Activated CD4-positive, alpha-beta T cell treated with anti-CD3 and anti-CD28 coated beads for 36 hours (primary cell): ENCODE measurements around the gene SLC30A7. TPM values are rescaled to one million over a fixed set of nuclear protein-coding genes. Genes with fewer than 3 reads are reported as not detected.

ENCODE experiments used
- ATAC-seq: fragments of 200-7000 bp; cut with Tn5 transposase; one replicate; pipeline ENCODE4 v1.10.0; 2021; ENCODE audit warnings: mild to moderate bottlenecking, moderate library complexity
- CTCF ChIA-PET: fragments of 350-600 bp; sonication (Branson Sonifier 250); formaldehyde crosslinking; loops from one replicate; lab custom pipeline; 2021; ENCODE audit warnings: antibody characterized with exemption; lab: Charles Lee
- POLR2A ChIA-PET: fragments of 350-600 bp; sonication (Branson Sonifier 250); formaldehyde crosslinking; loops from one replicate; lab custom pipeline; 2021; ENCODE audit warnings: antibody characterized with exemption, inconsistent platforms; lab: Charles Lee
- DNase-seq: peaks from one replicate; pipeline ENCODE4 v3.0.0-alpha.2; 2020
- H3K27ac Mint-ChIP-seq: one replicate; pipeline ENCODE4 v1.8.0; 2021; ENCODE audit warnings: mixed read lengths
- H3K27me3 Mint-ChIP-seq: one replicate; pipeline ENCODE4 v1.8.0; 2021; ENCODE audit warnings: mixed read lengths
- H3K36me3 Mint-ChIP-seq: one replicate; pipeline ENCODE4 v1.8.0; 2021; ENCODE audit warnings: low read depth, mixed read lengths
- H3K4me1 Mint-ChIP-seq: one replicate; pipeline ENCODE4 v1.8.0; 2021; ENCODE audit warnings: mixed read lengths
- H3K4me3 Mint-ChIP-seq: one replicate; pipeline ENCODE4 v1.8.0; 2021; ENCODE audit warnings: mild to moderate bottlenecking, moderate library complexity, mixed read lengths
- H3K9me3 Mint-ChIP-seq: one replicate; pipeline ENCODE4 v1.8.0; 2021; ENCODE audit warnings: low read depth, mixed read lengths
- intact Hi-C, 2 experiments: fragments of 100-400 bp; cut with DNase I in 1 of 2; cut with micrococcal nuclease in 1 of 2; formaldehyde crosslinking; loops; one replicate each; pipeline versions ENCODE4 v1.14.2 to v1.15.1; 2022 to 2024; cut with DNase I, micrococcal nuclease
- total RNA-seq, 2 experiments: library from RNA; stranded (reverse); gene quantifications; one replicate each; pipeline ENCODE4 v1.2.3, GENCODE V29; 2021

SLC30A7 gene
- total RNA-seq, 2 experiments from 2014 or later = 33.2 to 34.6 TPM

DNA sequence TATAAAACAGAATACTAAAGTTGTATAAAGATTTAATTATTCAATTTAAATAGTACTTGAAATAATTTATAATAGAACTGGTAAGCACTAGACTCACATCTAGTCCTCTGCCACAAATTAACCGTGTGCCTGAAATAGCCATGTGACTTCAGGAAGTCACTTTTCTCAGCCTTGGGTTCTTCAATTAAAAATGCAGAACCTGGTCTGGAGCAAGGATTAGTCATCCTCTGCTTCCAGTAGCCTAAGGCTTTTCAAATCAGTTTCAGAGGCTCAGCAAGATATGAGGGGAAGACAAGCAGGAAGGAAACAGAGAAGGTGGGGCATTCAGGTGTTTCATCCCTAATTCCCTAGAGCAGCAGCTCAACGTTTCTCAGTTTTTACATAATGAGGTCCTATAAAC, 106.7 kb downstream of the SLC30A7 start:
- H3K36me3 Mint-ChIP-seq = peaks cover 45% of the 10 kb centered on the region
- CTCF ChIA-PET = interaction anchor here (2.2 kb wide), 1 partner anchor 286 kb away, joined by 7 read pairs; no protein-coding TSS in a partner anchor

GRCh38 chr1:101003012-101003650, 107.2 kb downstream of the SLC30A7 start:
- Mint-ChIP-seq H3K36me3 (peaks cover 44% of the 10 kb centered on the region), H3K4me1 (peaks cover 54% of the 10 kb centered on the region), H3K4me3 (no peak overlapping the region), H3K27ac (no peak overlapping the region), H3K9me3 (peaks cover 8% of the 10 kb centered on the region), H3K27me3 (no peaks in the 10 kb centered on the region)
- DNase-seq (no peak), ATAC-seq (no peak)
- ChIA-PET POLR2A (no interaction called here), CTCF (no interaction called here)
- intact Hi-C loops = loop anchor here (5.0 kb wide), 2 partner anchors 46 to 61 kb away; no protein-coding TSS in a partner anchor

More for the DNA sequence above, 106.7 kb downstream of the SLC30A7 start:
- intact Hi-C loops = loop anchor here (5.0 kb wide), 2 partner anchors 45 to 60 kb away; no protein-coding TSS in a partner anchor
- Mint-ChIP-seq H3K9me3 (peaks cover 8% of the 10 kb centered on the region), H3K27me3 (no peaks in the 10 kb centered on the region), H3K4me1 (peaks cover 50% of the 10 kb centered on the region), H3K27ac (no peak overlapping the region), H3K4me3 (no peak overlapping the region)
- ATAC-seq (no peak), DNase-seq (no peak)
- POLR2A ChIA-PET = no interaction called here

DNA sequence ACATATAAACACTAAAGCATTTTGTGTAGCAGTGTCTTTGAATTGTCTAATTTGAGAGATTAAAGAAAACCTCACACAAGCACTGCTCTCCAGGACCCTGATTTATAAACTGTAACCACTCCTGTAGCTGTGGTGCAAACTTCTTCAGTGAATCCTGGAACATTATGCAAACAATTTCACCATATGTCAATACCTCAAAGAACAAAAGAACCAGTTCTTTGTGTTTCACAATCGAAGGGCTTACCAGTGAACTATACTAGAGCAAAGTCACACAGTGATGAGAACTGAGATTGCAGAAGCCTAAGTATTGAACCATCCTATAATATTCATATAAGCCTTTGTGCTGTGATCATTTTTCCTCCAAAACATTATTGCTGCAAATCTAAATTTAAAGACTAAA, 108.2 kb downstream of the SLC30A7 start:
- POLR2A ChIA-PET = no interaction called here

DNA sequence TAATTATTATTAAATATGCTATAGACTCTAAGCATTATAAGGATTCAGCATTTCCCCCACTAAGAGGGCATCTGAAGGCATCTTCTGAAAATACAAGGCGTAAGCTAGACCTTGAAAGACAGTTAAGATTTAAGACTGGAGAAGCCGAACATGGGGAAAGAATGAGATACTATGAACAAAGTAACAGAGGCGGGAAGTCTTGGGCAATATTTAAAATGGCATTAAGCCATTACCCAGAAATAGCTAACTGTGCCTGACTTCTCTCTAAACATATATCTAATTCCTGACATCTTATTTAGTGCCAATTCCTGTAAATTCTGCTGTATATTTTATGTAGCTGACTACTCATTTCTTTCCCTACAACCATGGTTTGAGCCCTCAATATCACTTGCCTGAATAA, 108.8 kb downstream of the SLC30A7 start:
- intact Hi-C loops = loop anchor here (2.0 to 5.0 kb wide), 7 partner anchors 18 to 288 kb away; partner anchors contain the start of gene S1PR1 (in 1 of the 2)
- Mint-ChIP-seq H3K27ac (no peak overlapping the region), H3K4me1 (peaks cover 57% of the 10 kb centered on the region), H3K27me3 (no peaks in the 10 kb centered on the region), H3K4me3 (no peak overlapping the region), H3K36me3 (peaks cover 54% of the 10 kb centered on the region), H3K9me3 (peaks cover 8% of the 10 kb centered on the region)
- ChIA-PET POLR2A (no interaction called here), CTCF (interaction anchor here (0.7 to 1.1 kb wide), 5 partner anchors 9 to 286 kb away, joined by 3 to 7 read pairs (median 3); no protein-coding TSS in a partner anchor)
- ATAC-seq = no peak
- no peak for DNase-seq

More for the DNA sequence above, 108.2 kb downstream of the SLC30A7 start:
- Mint-ChIP-seq H3K27ac (no peak overlapping the region), H3K9me3 (peaks cover 8% of the 10 kb centered on the region), H3K36me3 (peaks cover 49% of the 10 kb centered on the region), H3K4me3 (no peak overlapping the region), H3K27me3 (no peaks in the 10 kb centered on the region), H3K4me1 (peaks cover 57% of the 10 kb centered on the region)
- intact Hi-C loops = loop anchor here (2.0 to 5.0 kb wide), 3 partner anchors 19 to 62 kb away; no protein-coding TSS in a partner anchor
- CTCF ChIA-PET = interaction anchor here (1.0 to 1.1 kb wide), 4 partner anchors 9 to 287 kb away, joined by 3 to 7 read pairs (median 4); no protein-coding TSS in a partner anchor
- DNase-seq (no peak), ATAC-seq (no peak)

GRCh38 chr1:101005183-101005582, 109.3 kb downstream of the SLC30A7 start:
- H3K36me3 Mint-ChIP-seq = peaks cover 54% of the 10 kb centered on the region
- peaks cover 8% of the 10 kb centered on the region for H3K9me3 Mint-ChIP-seq
- POLR2A ChIA-PET = no interaction called here
- H3K4me3 Mint-ChIP-seq = no peak overlapping the region
- H3K27me3 Mint-ChIP-seq = no peaks in the 10 kb centered on the region
- no peak for DNase-seq
- peak; percentile 17 for ATAC-seq
- peaks cover 57% of the 10 kb centered on the region for H3K4me1 Mint-ChIP-seq
- CTCF ChIA-PET = interaction anchor here (0.7 to 1.1 kb wide), 4 partner anchors 8 to 286 kb away, joined by 3 to 7 read pairs (median 4); no protein-coding TSS in a partner anchor
- intact Hi-C loops = loop anchor here in 1 of 2 experiments (2.0 to 5.0 kb wide), 5 partner anchors 18 to 287 kb away; partner anchors contain the start of gene S1PR1
- no peak overlapping the region for H3K27ac Mint-ChIP-seq

GRCh38 chr1:101005871-101006270, 110.0 kb downstream of the SLC30A7 start:
- DNase-seq = peak; percentile 36
- Mint-ChIP-seq H3K36me3 (peaks cover 54% of the 10 kb centered on the region), H3K27ac (peak overlapping the region; percentile 44), H3K4me1 (peaks cover 57% of the 10 kb centered on the region), H3K27me3 (no peaks in the 10 kb centered on the region), H3K9me3 (peaks cover 8% of the 10 kb centered on the region), H3K4me3 (no peak overlapping the region)
- ChIA-PET POLR2A (no interaction called here), CTCF (interaction anchor here (0.9 to 1.4 kb wide), 2 partner anchors 14 to 16 kb away, joined by 3 to 5 read pairs; no protein-coding TSS in a partner anchor)
- intact Hi-C loops = loop anchor here (1.0 to 5.0 kb wide), 7 partner anchors 17 to 286 kb away; partner anchors contain the start of gene S1PR1 (in 1 of the 2)
- ATAC-seq = peak; percentile 23

- no peaks in the 10 kb centered on the region for H3K27me3 Mint-ChIP-seq
- intact Hi-C loops = loop anchor here (1.0 to 5.0 kb wide), 6 partner anchors 79 to 286 kb away; partner anchors contain the start of gene S1PR1 (in 1 of the 2)
- ChIA-PET CTCF (interaction anchor here (0.9 to 1.4 kb wide), 2 partner anchors 13 to 16 kb away, joined by 3 to 5 read pairs; no protein-coding TSS in a partner anchor), POLR2A (interaction anchor here (0.6 kb wide), 1 partner anchor 71 kb away, joined by 3 read pairs; no protein-coding TSS in a partner anchor)
- H3K36me3 Mint-ChIP-seq = peaks cover 52% of the 10 kb centered on the region
- DNase-seq (no peak), ATAC-seq (peak; percentile 53)
- peaks cover 8% of the 10 kb centered on the region for H3K9me3 Mint-ChIP-seq
- no peak overlapping the region for H3K4me3 Mint-ChIP-seq
- H3K27ac Mint-ChIP-seq = peak overlapping the region; percentile 44
- H3K4me1 Mint-ChIP-seq = peaks cover 57% of the 10 kb centered on the region
These were observed 110.7 kb downstream of the SLC30A7 start for GRCh38 chr1:101006553-101006952.

DNA sequence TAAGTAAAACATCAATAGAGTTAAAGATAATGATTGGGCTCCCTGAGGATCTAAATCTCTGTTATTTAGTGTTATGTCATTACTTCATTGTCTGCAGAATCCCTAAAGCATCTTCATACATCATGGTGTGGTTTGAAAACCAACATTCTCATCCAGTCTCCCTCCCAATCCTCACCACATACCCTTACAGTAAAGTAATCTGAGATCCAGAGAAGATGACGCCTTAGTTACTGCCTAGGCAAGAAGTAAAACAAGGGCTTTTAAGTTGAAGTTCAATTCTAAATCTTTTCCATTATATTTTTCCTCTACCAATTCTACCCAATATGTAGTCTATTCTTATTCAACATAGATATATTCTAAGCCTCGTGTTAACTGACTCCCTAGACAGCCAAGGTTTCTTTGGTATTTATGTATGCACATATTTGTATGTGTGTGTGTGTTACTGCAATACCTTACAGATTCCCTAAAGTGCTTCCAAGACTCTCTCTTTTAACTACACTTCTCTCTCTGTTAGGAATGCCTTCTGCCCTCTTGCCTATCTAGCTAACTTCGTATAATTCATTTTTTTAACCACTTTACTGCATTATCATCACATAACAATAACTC, 112.4 kb downstream of the SLC30A7 start:
- ChIA-PET POLR2A (no interaction called here), CTCF (no interaction called here)
- intact Hi-C loops = loop anchor here in 1 of 2 experiments (5.0 kb wide), 4 partner anchors 81 to 284 kb away; partner anchors contain the start of gene S1PR1
- H3K36me3 Mint-ChIP-seq = peaks cover 61% of the 10 kb centered on the region
- no peak overlapping the region for H3K27ac Mint-ChIP-seq
- DNase-seq = no peak
- no peak for ATAC-seq
- H3K9me3 Mint-ChIP-seq = peaks cover 8% of the 10 kb centered on the region
- no peak overlapping the region for H3K4me3 Mint-ChIP-seq
- no peaks in the 10 kb centered on the region for H3K27me3 Mint-ChIP-seq
- peaks cover 46% of the 10 kb centered on the region for H3K4me1 Mint-ChIP-seq

DNA sequence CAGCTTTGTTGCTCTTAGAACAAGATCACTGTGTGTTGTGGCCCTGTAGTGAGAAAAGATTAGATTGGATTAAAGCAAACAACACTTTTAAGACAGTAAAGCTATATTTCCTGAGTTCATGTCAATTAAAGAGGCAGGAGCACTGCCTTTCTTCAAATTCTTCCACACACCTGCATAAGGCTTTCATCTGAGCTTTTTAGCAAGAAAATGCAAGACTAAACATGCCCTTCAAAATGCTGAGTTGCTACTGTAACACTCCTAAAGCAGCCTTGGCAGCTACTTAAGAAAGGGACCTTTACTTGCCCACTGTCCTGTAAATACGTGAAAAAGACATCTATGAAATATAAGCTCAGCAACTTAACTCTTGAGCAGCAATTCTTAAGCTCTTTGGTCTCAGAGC, 117.9 kb downstream of the SLC30A7 start:
- H3K27ac Mint-ChIP-seq = no peak overlapping the region
- peaks cover 16% of the 10 kb centered on the region for H3K4me1 Mint-ChIP-seq
- no peak for DNase-seq
- H3K27me3 Mint-ChIP-seq = no peaks in the 10 kb centered on the region
- CTCF ChIA-PET = interaction anchor here (0.6 to 2.2 kb wide), 6 partner anchors 9 to 296 kb away, joined by 3 to 7 read pairs (median 4); no protein-coding TSS in a partner anchor
- intact Hi-C loops = no loop called here
- H3K9me3 Mint-ChIP-seq = no peaks in the 10 kb centered on the region
- POLR2A ChIA-PET = no interaction called here
- peaks cover 67% of the 10 kb centered on the region for H3K36me3 Mint-ChIP-seq
- no peak for ATAC-seq
- H3K4me3 Mint-ChIP-seq = no peak overlapping the region

DNA sequence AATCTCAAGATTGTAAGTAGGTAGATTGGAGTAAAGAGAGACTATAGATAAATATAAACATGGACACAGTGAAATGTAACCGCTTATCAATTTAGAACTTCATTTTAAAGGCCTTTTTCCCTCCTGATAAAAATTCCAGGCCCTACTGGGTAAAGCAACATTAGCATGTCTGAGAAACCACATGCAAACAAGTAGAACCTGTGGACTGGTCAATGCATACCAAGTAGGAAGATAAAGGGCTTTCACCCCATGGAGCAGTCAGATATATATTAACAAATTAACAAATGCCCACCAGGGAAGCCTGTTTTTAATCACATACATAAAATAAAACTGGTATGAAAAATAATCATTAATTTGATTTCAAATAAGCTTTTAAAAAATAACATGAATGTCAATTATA, 121.6 kb downstream of the SLC30A7 start:
- Mint-ChIP-seq H3K4me3 (no peak overlapping the region), H3K4me1 (peaks cover 36% of the 10 kb centered on the region), H3K9me3 (no peaks in the 10 kb centered on the region), H3K27ac (no peak overlapping the region), H3K27me3 (no peaks in the 10 kb centered on the region), H3K36me3 (peaks cover 67% of the 10 kb centered on the region)
- intact Hi-C loops = no loop called here
- ATAC-seq (no peak), DNase-seq (no peak)
- CTCF ChIA-PET = interaction anchor here (1.0 kb wide), 1 partner anchor 271 kb away, joined by 3 read pairs; no protein-coding TSS in a partner anchor
- POLR2A ChIA-PET = no interaction called here

DNA sequence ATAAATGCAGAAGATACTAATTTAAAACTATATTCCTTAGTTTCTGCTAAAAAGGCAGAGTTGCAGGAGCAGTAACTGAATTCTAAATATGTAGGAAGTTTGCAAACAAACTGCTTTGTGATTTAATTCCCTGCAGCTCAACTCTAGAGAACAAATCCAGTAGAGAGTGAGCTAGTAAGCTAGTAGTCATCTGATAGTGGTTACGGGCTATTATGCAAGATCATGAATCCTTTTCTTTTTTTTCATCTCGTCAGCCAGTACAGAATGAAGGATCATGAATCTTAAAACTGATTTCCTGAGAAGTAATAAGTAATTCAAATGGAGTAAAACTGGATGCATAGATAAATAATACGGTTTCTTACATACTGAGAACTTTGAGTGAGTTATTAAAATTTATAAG, 126.4 kb downstream of the SLC30A7 start:
- H3K36me3 Mint-ChIP-seq = peaks cover 60% of the 10 kb centered on the region
- no peak overlapping the region for H3K4me3 Mint-ChIP-seq
- intact Hi-C loops = loop anchor here in 1 of 2 experiments (2.0 kb wide), 1 partner anchor 17 kb away; no protein-coding TSS in a partner anchor
- ATAC-seq (no peak), DNase-seq (no peak)
- POLR2A ChIA-PET = no interaction called here
- no peak overlapping the region for H3K27ac Mint-ChIP-seq
- no peaks in the 10 kb centered on the region for H3K9me3 Mint-ChIP-seq
- no peaks in the 10 kb centered on the region for H3K27me3 Mint-ChIP-seq
- CTCF ChIA-PET = interaction anchor here (0.8 to 1.5 kb wide), 3 partner anchors 16 to 154 kb away, joined by 3 read pairs; no protein-coding TSS in a partner anchor
- H3K4me1 Mint-ChIP-seq = peaks cover 49% of the 10 kb centered on the region
